C4-2B (cell line): ENCODE data around the gene C1orf21.

Experiments used
- CTCF ChIP-seq: fragments of 450-650 bp; conservative IDR thresholded peaks from 2 replicates; pipeline ENCODE4 v1.5.1; 2017; ENCODE audit warnings: mild to moderate bottlenecking
- ZFX ChIP-seq: fragments of 450-650 bp; IDR thresholded peaks from 2 replicates; pipeline ENCODE4 v1.6.1; 2017

- TF ChIP-seq CTCF = no peak
- no peak for TF ChIP-seq ZFX
Measured at GRCh38 chr1:184620469-184620868, 233.6 kb downstream of the C1orf21 start.
